Stimulated activated CD8-positive, alpha-beta memory T cell treated with anti-CD3 and anti-CD28 coated beads, Interleukin-15, amount 100 ng/mL, for 1 hour (primary cell): Measurements from ENCODE around the gene NAT8L.

Experiments used
- DNase-seq: peaks from one replicate; pipeline ENCODE4 v3.0.0-alpha.2; 2020; ENCODE audit warnings: low read depth

The NAT8L gene

GRCh38 chr4:2075987-2076907 is 17.1 kb downstream of the NAT8L start:
- DNase-seq, result no peak

GRCh38 chr4:2076908-2077536 is 17.9 kb downstream of the NAT8L start:
- DNase-seq, result no peak

- no peak for DNase-seq
These were observed 18.7 kb downstream of the NAT8L start for GRCh38 chr4:2077537-2078460.

- DNase-seq, result no peak
These were observed 19.5 kb downstream of the NAT8L start for GRCh38 chr4:2078584-2078983.

GRCh38 chr4:2079006-2079405 is 19.9 kb downstream of the NAT8L start:
- no peak for DNase-seq

GRCh38 chr4:2079926-2080325 is 20.8 kb downstream of the NAT8L start:
- DNase-seq, result no peak

GRCh38 chr4:2080429-2081300 is 21.5 kb downstream of the NAT8L start:
- DNase-seq, result no peak

- no peak for DNase-seq
These were observed 22.4 kb downstream of the NAT8L start for GRCh38 chr4:2081540-2081939.

- DNase-seq, result no peak
These were observed 23.0 kb downstream of the NAT8L start for GRCh38 chr4:2082118-2082517.

- DNase-seq, result no peak
These were observed 23.5 kb downstream of the NAT8L start for GRCh38 chr4:2082627-2083026.

GRCh38 chr4:2083116-2083825 is 24.1 kb downstream of the NAT8L start:
- DNase-seq, result no peak

- no peak for DNase-seq
These were observed 24.7 kb downstream of the NAT8L start for GRCh38 chr4:2083826-2084160.

GRCh38 chr4:2084316-2084715 is 25.2 kb downstream of the NAT8L start:
- DNase-seq, result no peak

- DNase-seq, result no peak
These were observed 26.4 kb downstream of the NAT8L start for GRCh38 chr4:2085496-2085901.

- no peak for DNase-seq
These were observed 28.0 kb downstream of the NAT8L start for GRCh38 chr4:2087170-2087569.

- no peak for DNase-seq
These were observed 30.1 kb downstream of the NAT8L start for GRCh38 chr4:2089222-2089621.

- DNase-seq, result no peak
These were observed 31.5 kb downstream of the NAT8L start for GRCh38 chr4:2090642-2091041.

- no peak for DNase-seq
These were observed 33.0 kb downstream of the NAT8L start for GRCh38 chr4:2091990-2092668.

GRCh38 chr4:2092669-2093053 is 33.5 kb downstream of the NAT8L start:
- DNase-seq, result no peak

- no peak for DNase-seq
These were observed 34.1 kb downstream of the NAT8L start for GRCh38 chr4:2093265-2093664.
